Activated CD4-positive, alpha-beta T cell treated with anti-CD3 and anti-CD28 coated beads for 36 hours (primary cell): Measurements from ENCODE around the gene DNAJC6. TPM values are rescaled to one million over a fixed set of nuclear protein-coding genes. Genes with fewer than 3 reads are reported as not detected.

Experiments used
- ATAC-seq: fragments of 200-7000 bp; cut with Tn5 transposase; one replicate; pipeline ENCODE4 v1.10.0; 2021; ENCODE audit warnings: mild to moderate bottlenecking, moderate library complexity
- CTCF ChIA-PET: fragments of 350-600 bp; sonication (Branson Sonifier 250); formaldehyde crosslinking; loops from one replicate; lab custom pipeline; 2021; ENCODE audit warnings: antibody characterized with exemption; lab: Charles Lee
- POLR2A ChIA-PET: fragments of 350-600 bp; sonication (Branson Sonifier 250); formaldehyde crosslinking; loops from one replicate; lab custom pipeline; 2021; ENCODE audit warnings: antibody characterized with exemption, inconsistent platforms; lab: Charles Lee
- DNase-seq: peaks from one replicate; pipeline ENCODE4 v3.0.0-alpha.2; 2020
- H3K27ac Mint-ChIP-seq: one replicate; pipeline ENCODE4 v1.8.0; 2021; ENCODE audit warnings: mixed read lengths
- H3K27me3 Mint-ChIP-seq: one replicate; pipeline ENCODE4 v1.8.0; 2021; ENCODE audit warnings: mixed read lengths
- H3K36me3 Mint-ChIP-seq: one replicate; pipeline ENCODE4 v1.8.0; 2021; ENCODE audit warnings: low read depth, mixed read lengths
- H3K4me1 Mint-ChIP-seq: one replicate; pipeline ENCODE4 v1.8.0; 2021; ENCODE audit warnings: mixed read lengths
- H3K4me3 Mint-ChIP-seq: one replicate; pipeline ENCODE4 v1.8.0; 2021; ENCODE audit warnings: mild to moderate bottlenecking, moderate library complexity, mixed read lengths
- H3K9me3 Mint-ChIP-seq: one replicate; pipeline ENCODE4 v1.8.0; 2021; ENCODE audit warnings: low read depth, mixed read lengths
- intact Hi-C, 2 experiments: fragments of 100-400 bp; cut with DNase I in 1 of 2; cut with micrococcal nuclease in 1 of 2; formaldehyde crosslinking; loops; one replicate each; pipeline versions ENCODE4 v1.14.2 to v1.15.1; 2022 to 2024; cut with DNase I, micrococcal nuclease
- total RNA-seq, 2 experiments: library from RNA; stranded (reverse); gene quantifications; one replicate each; pipeline ENCODE4 v1.2.3, GENCODE V29; 2021

DNAJC6 gene
- total RNA-seq, 2 experiments from 2014 or later, result 2.3 to 2.5 TPM

GRCh38 chr1:65323246-65323645 is 13.9 kb downstream of the DNAJC6 start:
- intact Hi-C loops, result no loop called here
- Mint-ChIP-seq H3K9me3 (peaks cover 10% of the 10 kb centered on the region), H3K4me3 (no peak overlapping the region), H3K4me1 (peaks cover 6% of the 10 kb centered on the region), H3K36me3 (no peaks in the 10 kb centered on the region), H3K27ac (no peak overlapping the region), H3K27me3 (peaks cover 11% of the 10 kb centered on the region)
- CTCF ChIA-PET, result no interaction called here
- POLR2A ChIA-PET, result no interaction called here
- peak; percentile 22 for DNase-seq
- ATAC-seq, result peak; percentile 51

GRCh38 chr1:65330021-65330420 is 20.7 kb downstream of the DNAJC6 start:
- no peaks in the 10 kb centered on the region for H3K4me1 Mint-ChIP-seq
- POLR2A ChIA-PET, result no interaction called here
- no peak overlapping the region for H3K4me3 Mint-ChIP-seq
- DNase-seq (no peak), ATAC-seq (no peak)
- H3K9me3 Mint-ChIP-seq, result no peaks in the 10 kb centered on the region
- intact Hi-C loops, result no loop called here
- no peak overlapping the region for H3K27ac Mint-ChIP-seq
- peaks cover 2% of the 10 kb centered on the region for H3K27me3 Mint-ChIP-seq
- no peaks in the 10 kb centered on the region for H3K36me3 Mint-ChIP-seq
- CTCF ChIA-PET, result interaction anchor here (0.6 to 1.1 kb wide), 2 partner anchors 94 to 357 kb away, joined by 3 to 4 read pairs; no protein-coding TSS in a partner anchor

- no peaks in the 10 kb centered on the region for H3K4me1 Mint-ChIP-seq
- ChIA-PET CTCF (interaction anchor here (1.1 kb wide), 1 partner anchor 95 kb away, joined by 3 read pairs; no protein-coding TSS in a partner anchor), POLR2A (no interaction called here)
- ATAC-seq (no peak), DNase-seq (no peak)
- H3K27ac Mint-ChIP-seq, result no peak overlapping the region
- peaks cover 2% of the 10 kb centered on the region for H3K27me3 Mint-ChIP-seq
- H3K4me3 Mint-ChIP-seq, result no peak overlapping the region
- intact Hi-C loops, result no loop called here
- H3K9me3 Mint-ChIP-seq, result no peaks in the 10 kb centered on the region
- no peaks in the 10 kb centered on the region for H3K36me3 Mint-ChIP-seq
Observed at GRCh38 chr1:65330822-65331221, 21.5 kb downstream of the DNAJC6 start.

GRCh38 chr1:65332821-65333220 is 23.5 kb downstream of the DNAJC6 start:
- intact Hi-C loops, result no loop called here
- ChIA-PET CTCF (no interaction called here), POLR2A (no interaction called here)
- Mint-ChIP-seq H3K27ac (no peak overlapping the region), H3K4me1 (no peaks in the 10 kb centered on the region), H3K4me3 (no peak overlapping the region), H3K9me3 (no peaks in the 10 kb centered on the region), H3K36me3 (no peaks in the 10 kb centered on the region), H3K27me3 (peaks cover 2% of the 10 kb centered on the region)
- ATAC-seq (no peak), DNase-seq (no peak)

- no peak overlapping the region for H3K4me3 Mint-ChIP-seq
- POLR2A ChIA-PET, result no interaction called here
- DNase-seq (no peak), ATAC-seq (no peak)
- H3K27me3 Mint-ChIP-seq, result peaks cover under 1% of the 10 kb centered on the region
- H3K36me3 Mint-ChIP-seq, result no peaks in the 10 kb centered on the region
- no peaks in the 10 kb centered on the region for H3K4me1 Mint-ChIP-seq
- no peaks in the 10 kb centered on the region for H3K9me3 Mint-ChIP-seq
- intact Hi-C loops, result no loop called here
- H3K27ac Mint-ChIP-seq, result no peak overlapping the region
- CTCF ChIA-PET, result no interaction called here
Observed at GRCh38 chr1:65334081-65334480, 24.7 kb downstream of the DNAJC6 start.

GRCh38 chr1:65339866-65340468 is 30.6 kb downstream of the DNAJC6 start:
- no peaks in the 10 kb centered on the region for H3K9me3 Mint-ChIP-seq
- no peak overlapping the region for H3K27ac Mint-ChIP-seq
- ChIA-PET POLR2A (no interaction called here), CTCF (interaction anchor here (0.6 kb wide), 1 partner anchor 11 kb away, joined by 3 read pairs; no protein-coding TSS in a partner anchor)
- H3K4me3 Mint-ChIP-seq, result no peak overlapping the region
- no peaks in the 10 kb centered on the region for H3K27me3 Mint-ChIP-seq
- intact Hi-C loops, result no loop called here
- DNase-seq, result no peak
- no peak for ATAC-seq
- H3K4me1 Mint-ChIP-seq, result no peaks in the 10 kb centered on the region
- H3K36me3 Mint-ChIP-seq, result no peaks in the 10 kb centered on the region

- ATAC-seq, result no peak
- no peaks in the 10 kb centered on the region for H3K4me1 Mint-ChIP-seq
- H3K27me3 Mint-ChIP-seq, result no peaks in the 10 kb centered on the region
- H3K36me3 Mint-ChIP-seq, result no peaks in the 10 kb centered on the region
- no peak overlapping the region for H3K4me3 Mint-ChIP-seq
- intact Hi-C loops, result no loop called here
- POLR2A ChIA-PET, result no interaction called here
- CTCF ChIA-PET, result no interaction called here
- H3K9me3 Mint-ChIP-seq, result no peaks in the 10 kb centered on the region
- no peak for DNase-seq
- no peak overlapping the region for H3K27ac Mint-ChIP-seq
Observed at GRCh38 chr1:65341381-65341780, 32.0 kb downstream of the DNAJC6 start.

GRCh38 chr1:65343286-65343685 is 33.9 kb downstream of the DNAJC6 start:
- intact Hi-C loops, result no loop called here
- Mint-ChIP-seq H3K27me3 (no peaks in the 10 kb centered on the region), H3K36me3 (no peaks in the 10 kb centered on the region), H3K4me3 (no peak overlapping the region), H3K4me1 (no peaks in the 10 kb centered on the region), H3K27ac (no peak overlapping the region), H3K9me3 (no peaks in the 10 kb centered on the region)
- CTCF ChIA-PET, result no interaction called here
- DNase-seq, result no peak
- POLR2A ChIA-PET, result no interaction called here
- no peak for ATAC-seq

GRCh38 chr1:65344171-65344814 is 35.0 kb downstream of the DNAJC6 start:
- DNase-seq, result no peak
- ChIA-PET CTCF (no interaction called here), POLR2A (no interaction called here)
- Mint-ChIP-seq H3K4me3 (no peak overlapping the region), H3K27ac (no peak overlapping the region), H3K36me3 (no peaks in the 10 kb centered on the region), H3K9me3 (no peaks in the 10 kb centered on the region), H3K4me1 (no peaks in the 10 kb centered on the region), H3K27me3 (no peaks in the 10 kb centered on the region)
- intact Hi-C loops, result no loop called here
- no peak for ATAC-seq

- Mint-ChIP-seq H3K27me3 (no peaks in the 10 kb centered on the region), H3K36me3 (no peaks in the 10 kb centered on the region), H3K27ac (no peak overlapping the region), H3K9me3 (no peaks in the 10 kb centered on the region), H3K4me1 (no peaks in the 10 kb centered on the region), H3K4me3 (no peak overlapping the region)
- ATAC-seq (no peak), DNase-seq (no peak)
- ChIA-PET POLR2A (no interaction called here), CTCF (no interaction called here)
- intact Hi-C loops, result no loop called here
Observed at GRCh38 chr1:65346190-65346589, 36.8 kb downstream of the DNAJC6 start.

- CTCF ChIA-PET, result interaction anchor here (0.8 kb wide), 1 partner anchor 297 kb away, joined by 3 read pairs; no protein-coding TSS in a partner anchor
- Mint-ChIP-seq H3K4me3 (no peak overlapping the region), H3K27me3 (peaks cover 2% of the 10 kb centered on the region), H3K9me3 (no peaks in the 10 kb centered on the region), H3K27ac (no peak overlapping the region), H3K36me3 (no peaks in the 10 kb centered on the region), H3K4me1 (no peaks in the 10 kb centered on the region)
- DNase-seq (no peak), ATAC-seq (no peak)
- intact Hi-C loops, result no loop called here
- POLR2A ChIA-PET, result no interaction called here
Observed at GRCh38 chr1:65355031-65355712, 45.8 kb downstream of the DNAJC6 start.
